Left colon (tissue), 2 donors: ENCODE measurements around the gene NELFE. TPM values are rescaled to one million over a fixed set of nuclear protein-coding genes. Genes with fewer than 3 reads are reported as not detected.
"Not testable (repeated sequence)": the region's sequence is repeated elsewhere in the genome, so short reads cannot be mapped to it uniquely, and the experiment has no call there.

Source experiments
- ATAC-seq: fragments of 200-7000 bp; cut with Tn5 transposase; one replicate; pipeline ENCODE4 v1.9.1; 2020; ENCODE audit warnings: mild to moderate bottlenecking, moderate library complexity
- DNase-seq, 2 donors: peaks; one replicate each; pipeline ENCODE4 v3.0.0-alpha.2; 2020
- intact Hi-C, 2 donors: fragments of 100-400 bp; cut with DNase I in 1 of 2; cut with micrococcal nuclease in 1 of 2; formaldehyde crosslinking; loops; one replicate each; pipeline versions ENCODE4 v1.11.2 to v1.14.0; 2022; cut with DNase I, micrococcal nuclease
- total RNA-seq, 2 donors: library from RNA; stranded (reverse); fragmentation: NEBNext Ultra II Directional; extraction: Animal tissue kit (Norgen Biotek cat#: 25700); gene quantifications; one replicate each; pipeline ENCODE4 v1.2.1, GENCODE V29; 2021
- donor health status: DM: no; HTN: no; CAD: no.
- donor health status: DM: yes; HTN: yes; CAD: no.

Gene NELFE
- total RNA-seq, 2 donors from 2014 or later = 47.9 to 51.3 TPM

GRCh38 chr6:31930962-31931361 lies 27.8 kb downstream of the NELFE start:
- intact Hi-C loops = no loop called here
- ATAC-seq = no peak
- no peak for DNase-seq

- DNase-seq (no peak), ATAC-seq (no peak)
- intact Hi-C loops = no loop called here
Measured at GRCh38 chr6:31928672-31928939, 30.2 kb downstream of the NELFE start.

GRCh38 chr6:31927863-31928671 lies 30.7 kb downstream of the NELFE start:
- ATAC-seq = no peak
- DNase-seq = no peak
- intact Hi-C loops = no loop called here

- intact Hi-C loops = no loop called here
- no peak for DNase-seq
- ATAC-seq = no peak
Measured at GRCh38 chr6:31927242-31927862, 31.4 kb downstream of the NELFE start, which contains the start of gene C2. Gene C2 (plus strand): TSS chr6:31927717. CDS start chr6:31927753, 36 bp downstream.

- no peak for ATAC-seq
- intact Hi-C loops = no loop called here
- peak in 1 of 2 donors; percentile 26 for DNase-seq
Measured at GRCh38 chr6:31922942-31923341, 35.8 kb downstream of the NELFE start.

GRCh38 chr6:31920811-31921210 lies 38.0 kb downstream of the NELFE start:
- intact Hi-C loops = no loop called here
- DNase-seq (no peak), ATAC-seq (no peak)

- DNase-seq (no peak), ATAC-seq (no peak)
- intact Hi-C loops = no loop called here
Measured at GRCh38 chr6:31919624-31920303, 39.0 kb downstream of the NELFE start.

GRCh38 chr6:31918069-31918720 lies 40.6 kb downstream of the NELFE start:
- intact Hi-C loops = no loop called here
- DNase-seq (no peak), ATAC-seq (no peak)

GRCh38 chr6:31915756-31916155 lies 43.0 kb downstream of the NELFE start:
- no peak for ATAC-seq
- intact Hi-C loops = no loop called here
- no peak for DNase-seq

- intact Hi-C loops = no loop called here
- DNase-seq = no peak
- ATAC-seq = no peak
Measured at GRCh38 chr6:31915351-31915750, 43.4 kb downstream of the NELFE start.

GRCh38 chr6:31911826-31912585 lies 46.8 kb downstream of the NELFE start:
- ATAC-seq (no peak), DNase-seq (no peak)
- intact Hi-C loops = no loop called here

- DNase-seq, ATAC-seq, intact Hi-C loops: not testable (repeated sequence)
Measured at GRCh38 chr6:31909298-31909697, 49.5 kb downstream of the NELFE start.

GRCh38 chr6:31908791-31909190 lies 50.0 kb downstream of the NELFE start:
- intact Hi-C loops = no loop called here
- DNase-seq (no peak), ATAC-seq (no peak)

GRCh38 chr6:31908255-31908654 lies 50.5 kb downstream of the NELFE start:
- intact Hi-C loops, ATAC-seq, DNase-seq: not testable (repeated sequence)

GRCh38 chr6:31907158-31907813 lies 51.5 kb downstream of the NELFE start:
- ATAC-seq (no peak), DNase-seq (no peak)
- intact Hi-C loops = no loop called here

GRCh38 chr6:31906727-31907126 lies 52.0 kb downstream of the NELFE start:
- intact Hi-C loops, DNase-seq, ATAC-seq: not testable (repeated sequence)

GRCh38 chr6:31906122-31906521 lies 52.6 kb downstream of the NELFE start:
- intact Hi-C loops = no loop called here
- ATAC-seq (no peak), DNase-seq (no peak)

- DNase-seq (no peak), ATAC-seq (no peak)
- intact Hi-C loops = no loop called here
Measured at GRCh38 chr6:31905041-31905440, 53.7 kb downstream of the NELFE start.
